GM18873 (cell line): ENCODE data around the gene TMEM50B.
"Not testable (repeated sequence)": the region's sequence is repeated elsewhere in the genome, so short reads cannot be mapped to it uniquely, and the experiment has no call there.

Experiments
- ATAC-seq: cut with Tn5 transposase; IDR thresholded peaks from one replicate; pipeline ENCODE4 v1.9.1; 2021; ENCODE audit warnings: mild to moderate bottlenecking, moderate library complexity, moderate number of reproducible peaks; ENCODE audit not compliant: unreplicated experiment, low FRiP score

Gene TMEM50B

GRCh38 chr21:33479679-33480480, at the start of gene TMEM50B:
Gene TMEM50B, minus strand, starts transcription at chr21:33479974. Its CDS starts 11,089 bp downstream, at chr21:33468885.
- peak; percentile 85 for ATAC-seq

GRCh38 chr21:33522953-33523349, 43.2 kb upstream of the TMEM50B start:
- ATAC-seq: no peak

DNA sequence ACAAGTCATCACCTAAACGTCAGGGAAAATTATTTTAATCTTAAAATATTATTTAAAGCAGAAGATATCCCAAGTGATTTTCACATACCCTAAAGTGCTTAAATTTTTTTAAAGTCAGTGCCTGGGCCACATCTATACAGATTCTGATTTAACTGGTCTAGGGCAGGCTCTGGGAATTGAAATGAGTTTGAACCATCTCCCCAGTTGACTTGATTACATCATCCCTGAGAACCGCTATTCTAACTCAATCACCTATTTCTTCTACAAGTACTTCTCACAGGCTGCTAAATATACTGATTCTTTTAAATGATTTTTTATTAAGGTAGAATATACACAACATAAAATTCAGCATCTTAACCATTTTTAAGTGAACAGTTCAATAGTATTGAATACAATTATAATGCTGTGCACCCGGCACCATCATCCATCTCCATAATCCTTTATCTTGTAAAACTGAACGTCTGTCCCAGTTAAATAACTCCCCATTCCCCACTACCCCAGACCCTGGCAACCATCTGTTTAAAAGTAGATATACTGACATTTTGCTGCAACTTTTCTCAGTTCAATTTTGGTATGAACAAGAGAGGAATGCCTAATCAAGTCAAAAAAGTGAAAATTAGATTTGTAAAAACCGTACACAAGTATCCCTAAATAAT, 42.7 kb upstream of the TMEM50B start:
- ATAC-seq: no peak

DNA sequence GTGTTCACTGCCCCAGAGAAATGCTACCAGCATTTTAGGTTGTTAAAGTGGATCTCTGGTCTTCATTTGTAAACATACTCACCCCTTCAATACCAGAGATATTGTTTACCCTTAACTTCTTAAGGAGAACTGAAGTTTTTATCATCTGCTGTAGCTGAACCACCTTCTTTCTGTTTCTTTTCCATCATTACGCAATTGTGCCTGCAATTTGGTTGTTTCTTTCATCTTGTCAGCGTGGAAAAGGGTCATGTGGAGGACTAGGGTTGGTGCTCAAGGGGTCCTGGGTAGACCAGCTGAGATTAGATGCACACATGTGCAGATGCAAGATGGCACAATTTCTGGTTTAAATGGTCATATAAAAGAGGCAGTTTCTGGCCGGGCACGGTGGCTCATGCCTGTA, 39.1 kb upstream of the TMEM50B start:
- no peak for ATAC-seq

DNA sequence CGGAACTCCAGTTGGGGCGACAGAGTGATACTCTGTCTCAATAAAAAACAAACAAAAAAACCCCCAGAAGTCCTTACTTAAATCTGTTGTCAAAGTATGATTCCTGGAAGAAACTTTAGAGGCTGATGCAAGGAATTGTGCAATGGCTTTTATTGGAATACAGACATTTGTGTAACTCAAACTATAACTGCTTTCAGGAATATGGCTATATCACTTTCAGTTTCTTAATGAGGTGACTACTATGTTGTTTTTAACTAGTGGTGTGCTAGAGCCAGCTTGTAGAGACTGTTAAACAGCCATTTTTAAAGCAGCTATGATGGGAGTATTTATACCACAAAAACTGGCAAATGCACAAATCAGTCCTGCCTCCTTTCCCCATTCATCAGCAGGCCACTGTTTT, 34.5 kb upstream of the TMEM50B start:
- no peak for ATAC-seq

DNA sequence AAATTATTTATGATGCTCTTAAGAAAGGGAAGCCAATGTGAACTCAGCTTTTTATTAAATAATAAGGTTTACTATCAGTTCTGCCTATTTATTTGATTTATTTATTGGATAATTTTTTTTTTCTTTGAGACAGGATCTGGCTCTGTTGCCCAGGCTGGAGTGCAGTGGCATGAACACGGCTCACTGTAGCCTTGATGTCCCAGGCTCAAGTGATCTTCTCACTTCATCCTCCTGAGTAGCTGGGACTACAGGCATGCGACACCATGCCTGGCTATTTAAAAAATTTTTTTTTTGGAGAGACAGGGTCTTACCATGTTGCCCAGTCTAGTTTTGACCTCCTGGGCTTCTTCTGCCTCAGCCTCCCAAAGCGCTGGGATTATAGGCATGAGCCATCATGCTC, 32.7 kb upstream of the TMEM50B start:
- no peak for ATAC-seq

DNA sequence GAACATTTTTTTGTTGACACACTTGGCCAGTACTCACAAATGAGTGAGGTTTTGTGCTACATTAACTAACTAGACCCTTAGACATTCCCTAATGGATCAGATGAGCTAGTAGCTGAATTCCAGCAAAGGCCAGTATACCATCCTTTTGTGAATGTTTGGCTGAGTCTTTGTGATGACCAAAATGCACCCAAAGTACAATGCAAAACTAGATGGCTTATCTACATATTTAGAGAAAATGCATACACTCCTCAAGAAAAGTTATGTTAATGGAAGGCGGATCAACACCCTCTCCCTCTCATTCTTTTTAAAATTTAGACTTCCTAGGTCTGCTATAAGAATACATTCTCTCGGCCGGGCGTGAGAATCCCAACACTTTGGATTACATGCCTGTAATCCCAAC, 31.9 kb upstream of the TMEM50B start:
- ATAC-seq: no peak

DNA sequence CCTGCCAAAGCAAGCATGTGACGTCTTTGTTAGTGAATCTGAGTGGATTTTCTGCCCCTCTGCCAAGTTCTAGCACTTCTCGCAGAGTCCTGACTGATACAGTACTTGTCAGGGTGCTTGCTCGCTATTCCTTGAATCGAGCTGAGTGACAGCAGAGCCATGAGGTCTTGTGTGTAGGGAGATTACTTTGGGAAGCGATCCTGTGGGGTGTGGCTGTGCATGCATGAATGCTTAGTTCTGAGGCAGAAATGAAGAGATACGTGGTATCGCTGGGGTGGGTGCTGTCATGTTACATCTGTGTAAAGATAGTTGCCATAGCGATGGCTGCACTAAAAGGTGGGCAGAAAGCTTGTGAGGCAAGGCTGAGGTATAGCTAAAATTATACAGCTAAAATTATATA, 31.1 kb upstream of the TMEM50B start:
- no peak for ATAC-seq

GRCh38 chr21:33507003-33507402, 27.2 kb upstream of the TMEM50B start:
- ATAC-seq: not testable (repeated sequence)

- no peak for ATAC-seq
Observed at GRCh38 chr21:33505833-33506232, 26.1 kb upstream of the TMEM50B start.

DNA sequence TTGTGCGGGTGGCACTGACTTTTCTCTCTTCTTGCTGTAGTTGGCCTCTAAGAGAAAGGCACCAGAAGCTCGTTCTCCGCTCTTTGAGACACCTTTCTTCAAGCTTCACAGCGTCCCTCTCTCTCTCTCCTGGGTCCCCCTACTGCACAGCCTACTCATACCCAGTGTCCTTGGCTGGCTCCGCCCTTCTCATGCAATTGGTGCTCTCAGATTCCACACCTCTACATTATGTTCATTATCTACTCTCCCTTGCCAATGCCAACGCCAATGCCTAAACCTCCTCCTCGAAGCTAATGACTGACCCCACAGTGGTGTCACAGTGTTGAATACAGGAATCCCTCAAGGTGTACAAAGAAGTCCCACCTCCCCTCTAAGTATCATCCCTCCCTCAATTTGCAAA, 16.6 kb upstream of the TMEM50B start:
- ATAC-seq: no peak

GRCh38 chr21:33495743-33496142, 16.0 kb upstream of the TMEM50B start:
- no peak for ATAC-seq

DNA sequence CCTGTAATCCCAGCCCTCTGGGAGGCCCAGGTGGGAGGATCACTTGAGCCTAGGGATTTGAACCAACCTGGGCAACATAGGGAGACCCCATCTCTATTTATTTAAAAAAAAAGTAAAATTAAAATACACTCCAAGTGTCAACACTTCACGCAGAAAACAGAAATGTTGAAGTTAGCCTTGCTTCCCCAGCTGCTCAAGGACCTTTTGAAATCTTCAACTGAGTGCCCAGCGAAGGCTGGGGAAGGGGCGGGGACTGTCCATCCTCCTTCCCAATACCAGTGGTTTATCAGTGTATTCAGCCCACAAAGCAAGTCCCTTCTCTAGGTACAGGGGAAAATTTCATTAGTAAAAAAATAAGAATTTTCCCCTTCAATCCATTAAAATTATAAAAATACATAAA, 14.0 kb upstream of the TMEM50B start:
- ATAC-seq: no peak

GRCh38 chr21:33492571-33492970, 12.8 kb upstream of the TMEM50B start:
- ATAC-seq: no peak

DNA sequence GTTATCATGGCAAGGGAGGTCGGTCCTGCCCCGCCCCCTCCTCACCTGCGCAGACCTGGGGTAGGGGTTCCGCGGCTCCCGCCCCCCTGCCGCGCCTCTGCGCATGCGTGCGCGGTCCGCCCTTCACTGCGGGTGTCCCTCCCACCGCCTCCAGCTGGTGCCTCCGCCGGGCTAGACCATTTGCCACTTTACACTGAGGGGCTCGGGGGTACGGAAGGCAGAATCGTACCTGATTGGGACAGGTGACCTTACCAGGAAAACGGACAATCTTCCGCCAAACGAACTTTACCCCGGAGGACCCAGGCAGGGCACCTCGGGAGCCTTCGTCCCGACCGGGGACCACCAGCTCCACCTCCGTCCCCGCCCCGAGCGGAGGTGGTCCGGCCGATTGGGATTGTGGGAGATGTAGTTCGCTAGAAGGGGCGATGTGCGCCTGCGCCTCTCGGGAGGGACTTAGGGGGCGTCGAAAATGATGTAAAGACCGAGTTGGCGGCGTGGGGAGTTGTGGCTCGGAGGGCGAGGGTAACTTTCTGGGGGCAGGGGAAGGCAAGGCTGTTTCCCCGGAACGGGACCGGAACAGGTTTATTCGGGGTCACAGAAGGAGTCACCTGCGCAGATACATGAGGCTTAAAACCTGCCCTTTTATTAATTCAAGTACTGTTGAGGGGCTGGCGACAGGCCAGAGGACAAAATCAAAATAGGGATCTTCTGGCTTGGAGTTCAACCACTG, 11.8 kb upstream of the TMEM50B start, which contains the start of gene DNAJC28:
Gene DNAJC28, minus strand, starts transcription at position 344 of the 730 bp plus-strand sequence. CDS start 2,323 bp downstream, outside the sequence.
- peak; percentile 94 for ATAC-seq

GRCh38 chr21:33490991-33491372, 11.2 kb upstream of the TMEM50B start:
- ATAC-seq: no peak

- ATAC-seq: no peak
Observed at GRCh38 chr21:33488936-33489335, 9.2 kb upstream of the TMEM50B start.

- ATAC-seq: no peak
Observed at GRCh38 chr21:33487996-33488395, 8.2 kb upstream of the TMEM50B start.

DNA sequence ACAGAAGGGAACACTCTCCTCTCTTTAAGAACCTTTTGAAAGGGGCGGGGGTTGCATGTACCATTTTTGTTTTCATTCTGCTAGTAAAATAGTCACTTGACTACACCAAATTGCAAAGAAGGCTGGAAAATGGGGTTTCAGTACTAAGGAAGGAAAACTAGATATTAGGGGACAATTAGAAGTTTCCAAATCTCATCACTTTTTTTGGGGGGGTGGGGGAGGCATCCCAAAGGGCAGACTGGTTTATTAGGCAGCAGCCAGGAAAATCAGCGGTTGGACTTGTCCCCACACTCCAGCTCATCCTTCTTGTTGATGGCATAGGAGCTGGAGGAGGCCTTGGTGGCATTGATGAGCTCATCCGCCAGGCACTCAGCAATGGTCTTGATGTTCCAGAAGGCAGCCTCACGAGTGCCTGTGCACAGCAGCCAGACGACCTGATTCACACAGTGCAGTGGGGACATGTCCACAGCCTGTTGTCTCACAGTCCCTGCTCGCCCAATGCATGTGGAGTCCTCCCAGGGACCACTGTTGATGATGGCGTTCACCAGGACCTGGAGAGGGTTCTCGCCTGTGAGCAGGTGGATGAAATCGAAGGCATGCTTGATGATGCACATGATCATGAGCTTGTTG, 1.7 kb upstream of the TMEM50B start:
- no peak for ATAC-seq

- ATAC-seq: no peak
Observed at GRCh38 chr21:33480481-33481103, 818 bp upstream of the TMEM50B start.
